NCI-H2196 (cell line): ENCODE data around the gene IWS1.
"Not testable (repeated sequence)": the region's sequence is repeated elsewhere in the genome, so short reads cannot be mapped to it uniquely, and the experiment has no call there.

Source experiments
- DNase-seq: peaks from one replicate; lab custom pipeline; 2025; ENCODE audit not compliant: unreplicated experiment; lab: John Stamatoyannopoulos, UW

The IWS1 gene

DNA sequence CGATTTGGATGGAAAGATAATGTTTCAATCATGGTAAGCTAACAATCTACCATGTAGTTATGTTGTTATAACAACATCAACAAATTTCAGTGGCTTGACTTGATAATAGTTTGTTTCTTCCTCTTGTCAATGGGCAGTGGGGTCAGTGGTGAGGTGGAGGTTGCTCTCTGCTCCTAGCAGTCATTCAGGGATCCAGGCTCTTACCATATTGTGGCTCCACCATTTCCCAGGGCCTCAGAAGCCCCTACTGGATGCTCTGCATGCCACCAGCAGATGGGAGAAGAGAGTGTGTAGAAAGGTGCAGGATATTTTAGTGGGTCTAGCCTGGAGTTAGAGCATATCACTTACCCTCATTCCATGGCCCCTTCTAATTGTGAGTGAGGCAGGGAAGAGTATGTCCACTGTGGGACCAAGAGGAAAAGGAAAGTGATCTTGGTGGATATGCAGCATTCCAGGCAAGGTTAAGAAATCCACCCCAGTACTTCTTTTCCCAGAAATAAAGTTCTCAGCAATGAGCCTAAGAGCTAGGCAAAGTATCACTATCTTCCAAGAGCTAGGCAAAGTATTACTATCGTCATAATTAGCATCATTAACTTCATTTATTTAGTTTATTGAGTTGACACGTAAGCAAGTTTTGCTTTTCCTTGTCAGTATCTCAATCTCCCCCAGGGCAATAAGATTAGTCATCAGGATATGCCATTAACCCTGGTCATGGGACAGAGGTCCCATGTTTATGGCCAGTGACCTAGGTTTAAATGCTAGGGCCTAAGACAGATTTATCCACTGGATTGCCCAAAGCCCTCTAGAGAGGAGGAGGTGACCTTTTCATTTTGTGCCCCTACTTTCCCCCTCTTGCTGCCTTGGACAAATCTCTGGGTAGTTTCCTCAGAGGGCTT, 4.2 kb upstream of the IWS1 start:
- no peak for DNase-seq

DNA sequence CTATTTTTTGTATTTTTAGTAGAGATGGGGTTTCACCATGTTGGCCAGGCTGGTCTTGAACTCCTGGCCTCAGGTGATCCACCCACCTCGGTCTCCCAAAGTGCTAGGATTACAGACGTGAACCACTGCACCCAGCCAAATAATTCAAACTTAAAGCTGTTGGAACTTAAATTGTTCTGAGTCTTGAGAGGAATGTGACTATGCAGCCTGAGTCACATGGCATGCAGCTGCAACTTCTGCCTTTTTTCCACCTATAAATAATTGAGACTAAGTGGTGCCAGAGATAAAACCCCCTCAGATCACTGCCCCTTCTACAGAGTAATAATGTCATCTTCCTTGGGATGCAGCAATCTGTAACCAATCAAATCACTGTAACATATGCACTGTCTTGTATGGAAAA, 3.1 kb upstream of the IWS1 start:
- DNase-seq, result not testable (repeated sequence)

DNA sequence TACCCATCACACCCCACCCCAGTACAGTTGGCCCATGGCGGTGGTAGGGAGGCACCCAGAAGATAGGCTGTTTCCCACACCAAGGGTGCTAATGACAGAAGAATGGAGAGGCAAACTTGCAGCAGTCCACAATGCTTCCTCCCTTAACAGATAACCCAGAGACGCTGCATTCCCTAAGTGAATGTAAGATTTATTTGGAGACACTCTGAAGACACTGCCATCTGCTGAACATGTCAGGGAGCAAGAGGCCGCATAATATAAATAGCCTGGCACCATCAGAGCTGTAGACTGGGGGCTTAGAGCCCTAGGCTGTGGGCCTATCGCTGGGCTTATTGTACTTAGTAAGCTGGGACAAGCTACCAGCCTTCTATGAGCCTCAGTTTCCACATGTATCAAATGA, 2.2 kb upstream of the IWS1 start:
- DNase-seq, result no peak

GRCh38 chr2:127527001-127527804, 914 bp upstream of the IWS1 start:
- peak; percentile 45 for DNase-seq

GRCh38 chr2:127525691-127526131, 578 bp downstream of the IWS1 start:
- no peak for DNase-seq

DNA sequence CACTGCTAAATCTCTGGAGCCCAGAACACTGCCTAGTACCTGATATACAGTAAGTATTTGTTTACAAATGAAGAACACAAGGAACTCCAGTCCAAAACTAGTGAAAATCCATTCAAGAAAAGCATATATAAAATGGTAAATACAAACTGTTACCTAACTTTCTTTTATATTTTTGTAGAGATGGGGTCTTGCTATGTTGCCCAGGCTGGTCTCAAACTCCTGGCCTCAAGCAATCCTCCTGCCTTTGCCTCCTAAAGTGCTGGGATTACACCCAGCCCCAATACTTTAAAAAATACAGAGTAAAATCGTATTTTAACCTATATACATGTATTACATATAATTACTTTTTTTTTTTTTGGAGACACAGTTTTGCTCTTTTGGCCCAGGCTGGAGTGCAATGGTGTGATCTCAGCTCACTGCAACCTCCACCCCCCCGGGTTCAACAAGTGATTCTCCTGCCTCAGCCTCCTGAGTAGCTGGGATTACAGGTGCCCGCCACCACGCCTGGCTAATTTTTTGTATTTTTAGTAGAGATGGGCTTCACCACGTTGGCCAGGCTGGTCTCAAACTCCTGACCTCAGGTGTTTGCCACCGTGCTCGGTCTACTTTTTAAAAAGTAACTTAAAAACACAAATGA, 2.0 kb downstream of the IWS1 start:
- DNase-seq, result not testable (repeated sequence)

GRCh38 chr2:127523269-127523939, 2.9 kb downstream of the IWS1 start:
- DNase-seq, result no peak

DNA sequence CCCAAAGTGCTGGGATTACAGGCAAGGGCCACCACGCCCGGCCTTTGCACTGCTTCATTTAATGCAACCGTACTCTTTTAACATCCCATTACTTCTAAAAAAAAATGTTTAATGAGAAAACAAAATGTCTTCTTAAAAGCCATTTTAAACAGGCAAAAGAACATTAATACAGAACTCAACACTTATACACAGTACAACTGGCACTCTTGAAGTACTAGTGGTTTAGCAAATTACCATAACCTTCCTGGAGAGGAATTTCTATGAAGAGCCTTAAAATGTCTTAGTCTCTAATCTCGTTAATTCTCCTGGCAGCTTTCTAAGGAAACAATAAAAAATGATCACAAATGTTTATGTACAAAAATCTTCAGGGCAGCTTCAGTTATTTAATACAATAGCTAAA, 5.9 kb downstream of the IWS1 start:
- DNase-seq, result no peak

DNA sequence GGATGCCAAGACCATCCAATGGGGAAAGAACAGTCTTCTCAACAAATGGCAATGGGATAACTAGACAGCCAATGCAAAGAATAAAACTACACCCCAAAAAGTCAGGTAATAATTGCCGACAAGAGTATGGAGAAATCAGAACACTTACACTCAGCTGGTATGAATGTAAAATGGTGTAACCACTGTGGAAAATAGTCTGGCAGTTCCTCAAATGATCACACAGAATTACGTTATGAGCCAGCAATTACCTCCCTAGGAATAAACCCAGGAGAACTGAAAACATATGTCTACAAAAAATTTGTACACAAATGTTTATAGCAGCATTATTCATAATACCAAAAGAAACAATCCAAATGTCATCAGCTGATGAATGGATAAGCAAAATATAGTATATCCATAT, 8.8 kb downstream of the IWS1 start:
- DNase-seq, result no peak

DNA sequence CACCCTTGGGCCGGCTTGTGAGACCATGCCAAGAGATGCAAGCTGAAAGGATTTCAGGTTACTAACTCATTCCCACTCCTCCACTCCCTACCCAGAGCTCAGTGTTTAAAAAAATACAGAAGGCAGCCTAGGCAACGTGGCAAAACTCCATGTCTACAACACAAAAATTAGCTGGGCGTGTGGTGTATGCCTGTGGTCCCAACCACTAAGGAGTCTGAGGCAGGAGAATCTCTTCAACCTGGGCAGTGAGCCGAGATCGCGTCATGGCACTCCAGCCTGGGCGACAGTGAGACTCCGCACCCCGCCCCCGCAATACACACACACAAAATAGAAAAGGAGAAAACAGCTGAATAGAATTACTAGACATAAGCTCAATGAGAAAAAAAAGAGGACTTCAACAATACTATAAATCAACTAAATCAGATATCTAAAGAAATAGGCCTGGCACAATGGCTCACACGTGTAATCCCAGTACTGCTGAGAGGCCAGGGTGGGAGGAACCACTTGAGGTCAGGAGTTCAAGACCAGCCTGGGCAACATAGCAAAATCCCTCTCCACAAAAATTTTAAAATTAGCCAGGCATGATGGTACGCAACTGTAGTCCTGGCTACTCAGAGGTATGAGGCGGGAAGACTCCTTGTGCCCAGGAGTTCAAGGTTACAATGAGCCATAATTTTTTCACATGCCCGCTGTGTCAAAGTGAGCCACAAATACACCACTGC, 10.1 kb downstream of the IWS1 start:
- peak; percentile 77 for DNase-seq

DNA sequence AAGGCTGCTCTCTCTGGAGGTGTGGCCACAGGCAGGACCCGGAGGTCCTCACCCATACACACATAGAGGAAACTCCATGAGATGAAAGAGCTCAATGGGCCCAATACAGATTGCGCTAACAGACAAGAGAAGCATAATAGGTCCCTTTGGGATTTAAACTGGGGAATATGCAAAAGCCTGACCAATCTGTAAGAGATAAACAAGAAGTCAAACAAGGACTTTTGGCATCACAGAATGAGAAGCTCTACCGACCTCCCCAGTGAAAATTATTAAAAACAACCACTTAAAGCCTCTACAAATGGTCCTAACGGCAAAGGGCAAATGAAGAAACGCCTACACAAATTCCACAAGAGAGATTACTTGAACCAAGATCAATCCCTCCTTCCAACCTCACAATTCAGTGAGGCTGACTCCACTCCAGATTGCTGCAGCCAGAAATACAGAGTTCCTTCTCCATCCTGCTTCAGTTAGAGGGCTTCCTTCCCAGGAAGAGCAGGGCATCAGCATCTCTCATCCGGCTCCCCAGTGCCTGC, 10.8 kb downstream of the IWS1 start:
- no peak for DNase-seq

- no peak for DNase-seq
These were observed 11.8 kb downstream of the IWS1 start for GRCh38 chr2:127514485-127514884.

GRCh38 chr2:127514076-127514475, 12.2 kb downstream of the IWS1 start:
- DNase-seq, result no peak

- no peak for DNase-seq
These were observed 13.9 kb downstream of the IWS1 start for GRCh38 chr2:127512362-127512761.

- DNase-seq, result no peak
These were observed 14.4 kb downstream of the IWS1 start for GRCh38 chr2:127511917-127512316.

DNA sequence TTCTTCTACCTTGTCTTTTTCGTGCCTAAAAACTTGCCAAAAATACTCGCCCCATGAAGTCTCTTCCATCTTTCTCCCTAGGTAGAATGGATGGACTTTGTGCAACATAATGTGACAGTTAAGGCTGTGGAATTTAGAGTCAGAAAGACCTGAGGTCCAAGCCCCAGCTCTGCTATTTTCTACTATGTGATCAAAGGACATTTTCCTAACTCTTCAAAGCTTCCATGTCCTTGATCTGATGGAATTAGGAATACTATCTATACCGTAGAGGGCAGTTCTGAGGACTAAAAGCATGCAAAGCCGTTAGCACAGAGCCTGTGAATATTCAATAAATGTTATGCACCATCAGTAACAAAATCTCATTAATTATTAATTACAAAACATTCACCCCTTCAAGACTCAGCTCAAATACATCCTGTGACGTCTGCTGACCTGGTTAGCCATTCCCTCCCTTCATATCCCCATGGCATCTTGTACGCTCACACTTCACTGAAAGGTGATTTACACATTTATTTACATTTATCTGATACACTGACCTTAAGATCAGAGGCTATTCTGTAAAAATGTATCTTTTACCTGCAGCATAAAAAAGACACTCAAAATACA, 15.1 kb downstream of the IWS1 start:
- no peak for DNase-seq

- no peak for DNase-seq
These were observed 16.2 kb downstream of the IWS1 start for GRCh38 chr2:127510073-127510472.

DNA sequence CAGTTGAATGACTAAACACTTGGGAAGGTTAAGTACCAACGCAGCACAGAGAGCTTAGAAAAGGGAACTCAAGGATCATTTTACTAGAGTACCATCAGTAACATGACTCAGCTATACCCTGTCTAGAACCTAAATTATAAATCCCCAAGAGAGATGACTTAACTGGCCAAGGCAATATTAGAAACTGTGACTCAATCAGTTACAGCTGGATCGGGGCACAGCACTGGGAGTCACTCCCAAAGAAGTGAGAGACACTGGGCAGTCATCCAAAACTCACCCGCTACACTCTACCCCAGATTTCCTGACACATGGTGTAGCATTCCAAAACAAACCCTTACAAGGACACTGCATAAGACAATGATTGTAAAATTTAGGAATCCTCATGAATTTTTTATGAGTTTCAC, 17.7 kb downstream of the IWS1 start:
- peak; percentile 58 for DNase-seq

DNA sequence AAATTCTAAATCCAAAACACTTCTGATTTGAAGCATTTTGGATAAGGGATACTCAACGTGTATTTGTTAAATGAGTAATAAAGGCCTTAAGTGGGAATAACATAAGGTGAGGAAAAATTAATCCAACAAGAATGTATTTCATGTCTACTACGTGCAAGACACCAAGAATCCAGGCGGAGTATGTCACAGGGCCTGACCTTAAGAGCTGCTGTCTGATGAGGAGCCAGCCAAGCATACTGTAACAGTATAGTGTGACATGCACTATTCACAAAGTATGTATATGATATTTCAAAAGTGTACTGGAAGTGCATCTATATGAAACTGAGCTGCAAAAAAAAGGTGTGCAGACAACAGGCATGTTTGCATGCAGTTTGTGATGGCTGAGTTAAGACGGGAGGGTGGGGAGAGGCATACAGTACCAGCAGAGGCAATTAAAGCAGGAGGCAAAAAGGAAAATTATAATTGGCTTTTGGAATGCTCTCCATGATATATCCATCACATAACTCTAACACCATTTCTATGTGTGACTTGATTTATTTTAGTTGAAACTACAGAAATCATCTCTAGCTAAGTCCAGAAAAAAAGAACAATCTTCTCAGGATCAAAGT, 18.2 kb downstream of the IWS1 start:
- DNase-seq, result no peak
